A549 treated with DMSO at 1 μM for 4 hours (cell line): Measurements from ENCODE around the gene ADGRD1. TPM values are rescaled to one million over a fixed set of nuclear protein-coding genes. Genes with fewer than 3 reads are reported as not detected.

ENCODE experiments used
- total RNA-seq: library from RNA; stranded (reverse); fragments of 200-300 nt; extraction: Qiagen RNA extraction; gene quantifications from 5 replicates; pipeline ENCODE4 v1.2.3, GENCODE V29; 2022; ENCODE audit warnings: low read depth

Gene ADGRD1
- 0.25 to 0.71 TPM (median 0.36 TPM) in 5 replicates for total RNA-seq

GRCh38 chr12:130953771-130954543 lies at the start of gene ADGRD1:
ADGRD1 (plus strand) TSS chr12:130953907; CDS start chr12:130954466, 559 bp downstream.

Other genes starting within 250 kb of the ADGRD1 start
- gene RIMBP2, start 237.6 kb upstream of the ADGRD1 start, total RNA-seq = not detected in 5 replicates
- gene STX2, start 114.7 kb upstream of the ADGRD1 start, total RNA-seq = 17.6 to 24.6 TPM (median 23.4 TPM) in 5 replicates
- 1,547 to 1,798 TPM (median 1,768 TPM) in 5 replicates for gene RAN, start 81.8 kb upstream of the ADGRD1 start, total RNA-seq